ENCODE measurements around the gene UGT2B7.

- TF ChIP-seq POLR2A (IDR thresholded peaks at IDR 0.05) (no peak), CTCF (IDR thresholded peaks at IDR 0.05) (no peak)
Observed at GRCh38 chr4:69096810-69097209, 536 bp downstream of the UGT2B7 start.
